K562 (cell line): ENCODE results near the gene DNAI7. TPM values are rescaled to one million over a fixed set of nuclear protein-coding genes. Genes with fewer than 3 reads are reported as not detected.

Experiments used
- GABPB2 ChIP-seq: fragments of 250-450 bp; sonication (Bioruptor Pico); conservative IDR thresholded peaks from 2 replicates; pipeline ENCODE4 v1.5.1; 2021; ENCODE audit warnings: mild to moderate bottlenecking
- GATA2 ChIP-seq: sonication (generic); formaldehyde crosslinking; IDR thresholded peaks from 2 replicates; pipeline ENCODE4 v1.4.0; 2020; ENCODE audit warnings: mild to moderate bottlenecking, missing genetic modification reagents
- IRF9 ChIP-seq: fragments of 450-650 bp; IDR thresholded peaks from 2 replicates; pipeline ENCODE4 v1.6.1; 2016; ENCODE audit warnings: missing biosample characterization, missing genetic modification characterization
- MGA ChIP-seq: fragments of 450-650 bp; IDR thresholded peaks from 2 replicates; pipeline ENCODE4 v1.6.1; 2016; ENCODE audit warnings: mild to moderate bottlenecking, moderate library complexity
- ZBTB40 ChIP-seq, 2 experiments: fragments of 450-650 bp in 1 of 2; sonication (generic) in 1 of 2; formaldehyde crosslinking in 1 of 2; IDR thresholded peaks; 2 replicates each; pipeline versions ENCODE4 v1.7.1 to v1.9.0; 2016 to 2022; ENCODE audit warnings: inconsistent platforms in 1 of 2, mild to moderate bottlenecking in 1 of 2, missing genetic modification reagents in 1 of 2
- ZNF76 ChIP-seq: fragments of 250-450 bp; sonication (Bioruptor Pico); IDR thresholded peaks from 2 replicates; pipeline ENCODE4 v1.4.0; 2020; ENCODE audit warnings: mild to moderate bottlenecking, moderate library complexity, borderline replicate concordance
- polyA plus RNA-seq, 8 experiments: library from polyadenylated mRNA; depleted of rRNA in 4 of 8; stranded (reverse) in 5 of 8; unstranded in 3 of 8; fragments of >200 nt; fragmentation: Nextera tagmentation in 2 of 8; fragmentation: Illumina TruSeq in 1 of 8; extraction: Ambion mirVana in 2 of 8; extraction: Trizol in 1 of 8; gene quantifications; 2 replicates each; pipeline versions ENCODE4 v1.2.1 to v1.2.3, GENCODE V29; 2011 to 2014; ENCODE audit warnings: inconsistent platforms in 1 of 8, missing spikeins in 1 of 8
- total RNA-seq, 7 experiments: library from RNA; depleted of rRNA in 6 of 7; stranded (reverse); fragments of >200 nt in 6 of 7; fragmentation: Illumina TruSeq in 2 of 7; extraction: Trizol in 2 of 7; gene quantifications; 2 replicates each; pipeline versions ENCODE4 v1.2.1 to v1.2.3, GENCODE V29; 2011 to 2021; ENCODE audit warnings: low replicate concordance in 1 of 7

DNAI7 gene
- total and polyA plus RNA-seq, 9 of the 15 experiments (the other 6 are each of a cell fraction or from before 2014, with no cell fraction given) = 0.06 to 0.76 (median 0.17) TPM; not detected in 1

- TF ChIP-seq GATA2 (CRISPR knock-in tag) (no peak), MGA (no peak), ZBTB40 (IDR thresholded peaks at IDR 0.05) (no peak), ZBTB40 (CRISPR knock-in tag; IDR thresholded peaks at IDR 0.05) (no peak), IRF9 (no peak), ZNF76 (no peak), GABPB2 (CRISPR knock-in tag) (no peak)
These were observed 120.0 kb downstream of the DNAI7 start (continued) for GRCh38 chr12:25074954-25075353.
